DMS53 treated with DMSO at 0.1 percent for 48 hours (cell line): Measurements from ENCODE around the gene AGPAT1.

Source experiments
- DNase-seq: peaks from one replicate; lab custom pipeline; 2025; ENCODE audit not compliant: unreplicated experiment; lab: John Stamatoyannopoulos, UW

Gene AGPAT1

DNA sequence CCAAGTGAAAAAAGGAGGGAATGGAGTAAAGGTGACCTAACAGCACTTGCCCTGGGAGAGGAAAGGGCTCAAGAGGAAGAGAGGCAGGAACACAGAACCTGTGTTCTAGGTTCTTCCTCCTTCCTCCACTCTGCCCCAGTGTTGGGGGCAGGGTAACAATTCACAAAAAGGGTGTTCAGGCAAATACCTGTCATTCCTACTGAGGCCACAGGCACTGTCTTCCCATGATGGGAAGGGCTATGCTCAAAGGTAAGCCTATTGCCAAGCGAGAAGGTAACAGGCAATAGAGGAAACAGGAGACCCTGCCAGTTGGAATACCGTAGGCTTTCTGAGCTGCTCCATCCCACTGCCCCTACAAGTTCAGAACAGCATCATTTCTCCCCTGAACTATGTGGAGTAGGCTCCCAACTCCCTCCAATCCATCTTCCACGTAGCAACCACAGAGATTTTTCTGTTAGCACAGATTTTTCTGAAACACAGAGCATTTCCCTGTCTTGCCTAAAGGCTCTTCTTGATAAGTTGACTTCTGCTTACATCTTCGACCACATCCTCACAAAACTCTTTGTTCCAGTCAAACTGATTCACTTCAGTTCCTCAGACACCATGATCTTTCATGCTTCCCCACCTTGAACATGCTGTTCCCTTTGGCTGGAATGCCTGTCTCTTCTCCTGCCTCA is 2.7 kb downstream of the AGPAT1 start:
- DNase-seq, result no peak

DNA sequence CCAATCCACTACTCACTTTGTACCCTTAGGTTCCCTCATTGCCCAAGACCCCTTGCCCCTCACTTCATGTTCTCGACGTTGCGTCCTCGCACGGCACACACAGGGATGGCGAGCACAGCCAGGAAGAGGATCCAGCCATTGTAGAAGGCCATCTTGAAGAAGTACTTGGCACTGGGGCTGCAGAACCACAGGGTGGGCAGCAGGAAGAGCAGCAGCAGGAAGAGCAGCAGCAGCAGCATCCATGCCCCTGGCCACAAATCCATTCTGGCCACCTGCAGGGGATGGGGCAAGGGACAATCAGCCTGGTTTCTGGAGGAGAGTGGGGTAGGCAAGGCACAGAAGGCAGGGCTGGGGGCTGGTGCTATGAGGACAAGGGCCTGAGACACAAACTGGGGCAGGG is 4.7 kb downstream of the AGPAT1 start:
- no peak for DNase-seq

DNA sequence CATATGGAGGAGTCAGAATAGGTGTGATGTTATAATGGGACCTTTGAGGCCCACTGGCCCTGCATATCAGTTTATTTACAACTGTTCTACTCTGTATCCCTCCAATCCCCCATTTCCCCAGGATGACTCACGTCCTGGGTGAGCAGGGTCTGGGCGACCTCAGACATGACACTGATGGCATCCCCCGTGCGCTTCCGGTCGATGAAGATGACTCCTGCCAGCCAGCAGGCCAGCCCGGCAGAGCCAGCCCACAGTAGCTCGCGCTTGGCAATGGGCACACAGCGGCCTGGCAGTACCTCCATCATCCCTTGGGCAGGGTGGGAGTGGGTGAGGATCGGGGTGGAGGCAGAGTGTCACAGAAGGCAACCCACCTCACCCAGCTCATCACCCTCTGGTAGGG is 5.6 kb downstream of the AGPAT1 start:
- no peak for DNase-seq

DNA sequence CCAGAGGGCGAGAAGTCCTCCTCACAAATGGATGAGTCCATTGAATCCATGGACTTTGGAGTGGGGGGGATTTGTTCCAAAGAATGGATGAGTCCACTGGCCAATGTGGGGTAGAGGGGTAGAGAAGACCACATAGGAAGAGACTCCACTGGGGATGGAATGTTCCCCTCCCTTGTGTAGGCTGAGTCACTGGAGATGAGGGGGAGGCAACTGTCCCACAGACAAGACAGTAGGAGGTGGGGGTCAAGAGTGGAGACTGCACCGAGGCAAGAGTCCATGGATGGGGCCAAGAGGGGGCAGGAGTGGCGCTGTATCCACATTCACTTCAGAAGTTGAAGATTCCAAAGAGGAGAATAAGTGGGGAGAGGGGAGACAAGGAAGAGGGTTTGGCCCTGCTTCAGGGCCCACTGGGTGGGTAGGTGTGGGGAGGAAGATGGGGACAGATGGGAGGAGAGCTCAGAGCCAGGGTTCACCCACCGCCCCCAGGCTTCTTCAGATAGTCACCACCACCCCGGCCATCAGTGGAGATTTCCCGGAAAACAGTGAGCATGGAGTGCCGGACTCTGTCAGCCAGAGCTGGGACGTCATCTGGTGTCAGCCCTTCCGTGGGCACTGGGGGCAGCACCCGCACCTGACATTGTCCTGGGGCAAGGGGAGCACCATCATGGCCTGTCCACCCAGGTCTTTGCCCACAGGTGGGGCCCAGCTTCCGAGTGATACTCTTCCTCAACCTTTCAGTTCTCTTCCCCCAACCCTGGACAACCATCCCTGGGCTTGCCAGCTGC is 6.9 kb downstream of the AGPAT1 start:
- DNase-seq, result no peak

DNA sequence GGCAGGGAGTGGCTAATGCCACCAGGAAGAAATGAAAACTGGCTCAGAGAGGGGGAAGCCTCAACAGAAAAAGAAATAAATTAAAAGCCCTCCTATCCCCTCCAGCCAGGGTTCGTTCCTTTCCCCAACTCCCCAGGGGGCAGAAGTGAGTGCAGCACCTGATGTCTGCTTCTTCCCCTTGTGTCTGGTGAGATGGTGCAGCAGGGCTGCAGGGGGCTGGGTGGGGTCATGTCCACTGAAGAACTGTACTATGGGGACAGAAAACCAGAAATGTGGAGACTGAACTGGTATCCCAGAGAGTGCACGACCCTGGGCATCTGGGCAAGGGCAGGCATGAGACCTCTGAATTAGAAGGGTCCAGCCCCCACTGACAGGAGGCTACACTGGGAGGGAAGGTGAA is 7.5 kb downstream of the AGPAT1 start:
- no peak for DNase-seq

DNA sequence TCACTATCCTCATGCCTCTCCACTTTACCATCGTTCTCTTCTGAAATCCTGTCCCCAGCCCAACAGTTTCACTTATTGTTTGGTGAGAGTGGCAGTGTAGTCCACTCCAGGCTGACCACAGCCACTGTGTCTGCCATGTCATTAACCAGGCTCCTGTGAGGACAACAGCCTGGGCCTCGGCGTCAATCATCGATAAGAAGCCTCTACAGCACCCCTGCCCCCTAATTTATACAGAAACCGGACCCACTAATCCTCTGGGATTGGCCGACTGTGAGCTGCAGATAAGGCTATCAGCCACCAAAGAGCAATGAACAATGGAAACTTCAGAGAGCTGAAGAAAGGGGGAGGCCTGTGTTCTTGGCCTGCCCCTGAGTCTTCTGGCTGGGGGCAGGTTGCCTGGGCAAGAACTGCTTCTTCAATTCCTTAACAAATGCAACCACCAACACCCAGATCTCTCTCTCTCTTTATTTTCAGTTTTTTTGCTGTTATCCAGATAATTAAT is 8.1 kb downstream of the AGPAT1 start:
- no peak for DNase-seq

DNA sequence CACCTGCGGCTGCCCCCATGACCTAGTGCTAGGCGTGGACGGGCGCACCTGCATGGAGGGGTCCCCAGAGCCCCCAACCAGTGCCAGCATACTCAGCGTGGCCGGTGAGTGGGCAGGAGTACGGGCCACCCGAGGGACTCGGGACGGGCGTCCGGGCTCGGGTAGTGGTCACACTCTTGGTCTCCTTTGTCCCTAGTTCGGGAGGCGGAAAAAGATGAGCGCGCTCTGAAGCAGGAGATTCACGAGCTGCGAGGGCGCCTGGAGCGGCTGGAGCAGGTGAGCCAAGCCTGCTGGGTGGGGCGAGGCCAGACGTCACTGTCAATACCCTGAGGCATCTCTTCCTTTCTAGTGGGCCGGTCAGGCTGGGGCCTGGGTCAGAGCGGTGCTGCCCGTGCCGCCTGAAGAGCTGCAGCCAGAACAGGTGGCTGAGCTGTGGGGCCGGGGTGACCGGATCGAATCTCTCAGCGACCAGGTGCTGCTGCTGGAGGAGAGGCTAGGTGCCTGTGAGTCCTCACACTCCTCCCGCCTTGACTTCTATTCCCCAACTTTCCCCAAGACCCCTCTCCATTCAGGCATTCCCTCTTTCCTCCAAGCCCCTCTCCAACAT is 8.6 kb downstream of the AGPAT1 start:
- peak; percentile 56 for DNase-seq

DNA sequence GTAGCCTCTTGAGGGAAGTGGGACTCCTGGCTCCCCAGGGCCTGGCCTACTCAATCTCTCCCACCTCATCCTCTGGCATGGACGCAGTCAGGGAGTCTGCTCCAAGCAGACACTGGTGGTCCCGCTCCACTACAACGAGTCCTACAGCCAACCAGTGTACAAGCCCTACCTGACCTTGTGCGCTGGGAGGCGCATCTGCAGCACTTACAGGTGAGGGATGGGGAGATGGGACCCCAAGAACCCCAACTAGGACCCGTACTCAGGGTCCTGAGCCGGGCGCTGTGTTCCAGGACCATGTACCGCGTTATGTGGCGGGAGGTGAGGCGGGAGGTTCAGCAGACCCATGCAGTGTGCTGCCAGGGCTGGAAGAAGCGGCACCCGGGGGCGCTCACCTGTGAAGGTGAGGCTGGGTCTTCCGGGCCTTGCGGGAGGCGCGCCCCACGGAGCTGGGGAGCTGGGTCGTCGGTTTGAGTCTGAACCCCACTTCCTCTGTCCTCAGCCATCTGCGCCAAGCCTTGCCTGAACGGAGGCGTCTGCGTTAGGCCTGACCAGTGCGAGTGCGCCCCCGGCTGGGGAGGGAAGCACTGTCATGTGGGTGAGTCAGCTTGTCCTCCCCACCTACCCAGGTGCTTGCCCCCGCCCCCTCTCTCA is 9.3 kb downstream of the AGPAT1 start:
- no peak for DNase-seq

DNA sequence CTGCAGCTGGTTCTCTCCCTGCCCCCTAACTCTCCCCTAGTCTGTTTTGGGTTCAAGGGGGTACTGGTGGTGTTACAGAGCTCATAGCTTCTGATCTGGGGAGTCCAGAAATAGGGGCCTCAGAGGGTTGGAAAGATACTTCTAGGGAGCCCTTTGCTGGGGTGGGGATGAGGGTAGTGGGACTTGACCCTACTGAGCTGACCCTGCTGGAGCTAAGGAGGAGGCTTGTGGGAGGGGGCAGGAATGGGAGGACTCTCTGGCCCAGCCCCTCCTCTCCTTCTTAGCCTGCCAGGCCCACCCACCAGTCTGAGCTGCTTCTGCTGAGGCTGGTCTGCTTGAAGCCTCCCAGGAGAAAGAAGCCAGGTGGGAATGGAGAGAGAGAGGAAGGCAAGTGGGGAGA is 11.6 kb downstream of the AGPAT1 start, which contains the start of gene EGFL8:
EGFL8 (plus strand) TSS at position 301 of the 400 bp plus-strand sequence. CDS start 1,571 bp downstream, outside the sequence.
- DNase-seq, result no peak

DNA sequence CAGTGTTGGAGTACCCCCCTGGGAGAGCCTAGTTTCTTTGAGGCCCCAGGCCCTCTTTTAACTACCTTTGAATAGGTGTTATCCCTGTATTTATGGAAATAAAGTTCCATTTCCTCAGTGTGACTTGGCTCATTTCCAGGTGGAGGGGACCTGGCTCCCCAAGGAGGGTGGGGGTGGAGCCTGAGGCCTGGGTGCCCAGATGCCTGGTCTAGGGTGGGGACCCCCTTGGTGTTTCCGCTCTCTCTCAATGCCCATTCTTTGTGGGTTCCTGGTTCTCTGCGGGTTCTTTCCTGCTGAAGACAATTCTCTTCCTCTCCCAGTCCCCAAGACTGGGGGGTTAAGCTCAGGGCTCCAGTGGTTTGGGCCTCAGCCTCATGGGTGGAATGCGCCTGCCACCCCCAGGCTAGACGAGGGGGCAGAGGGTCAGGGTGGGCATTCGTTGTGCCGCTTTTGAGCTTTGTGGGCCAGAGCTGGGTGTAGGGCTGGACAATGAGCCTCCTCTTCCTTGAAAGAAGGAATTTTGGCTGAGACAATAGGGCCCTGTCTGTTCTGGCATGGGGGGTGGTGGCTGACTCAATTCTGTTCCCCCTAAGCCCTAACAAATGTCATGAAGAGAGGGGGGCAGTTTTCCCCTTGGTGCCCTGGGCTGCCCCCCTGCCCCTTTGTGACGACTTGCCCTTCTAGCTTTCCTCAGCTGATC is 12.2 kb downstream of the AGPAT1 start:
- DNase-seq, result no peak

DNA sequence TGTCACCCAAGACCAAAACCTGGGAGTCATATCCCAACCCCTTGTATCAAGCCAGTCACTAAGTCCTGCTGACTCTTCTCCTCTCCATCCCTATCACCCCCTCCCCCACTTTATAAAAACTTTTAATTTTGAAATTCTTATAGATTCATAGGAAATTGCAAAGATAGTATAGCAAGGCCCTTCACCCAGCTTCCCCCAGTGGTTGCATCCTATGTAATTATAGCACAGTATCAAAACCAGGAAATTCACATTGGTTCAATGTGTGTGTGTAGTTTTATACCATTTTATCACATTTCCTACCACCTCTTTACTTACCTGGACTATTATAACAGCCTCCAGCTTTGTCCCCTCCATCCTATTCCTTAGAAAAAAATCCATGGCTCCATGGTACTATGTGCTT is 17.8 kb downstream of the AGPAT1 start:
- no peak for DNase-seq

DNA sequence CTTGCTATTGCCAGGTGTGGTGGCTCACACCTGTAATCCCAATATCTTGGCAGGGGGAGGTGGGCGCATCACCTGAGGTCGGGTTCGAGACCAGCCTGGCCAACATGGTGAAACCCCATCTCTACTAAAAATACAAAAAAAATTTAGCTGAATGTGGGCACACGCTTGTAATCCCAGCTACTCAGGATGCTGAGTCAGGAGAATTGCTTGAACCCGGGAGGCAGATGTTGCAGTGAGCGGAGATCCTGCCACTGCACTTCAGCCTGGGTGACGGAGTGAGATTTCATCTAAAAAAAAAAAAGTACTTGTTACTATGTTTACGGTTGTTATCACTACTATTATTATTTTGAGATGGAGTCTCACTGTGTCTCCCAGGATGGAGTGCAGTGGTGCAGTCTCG is 19.0 kb downstream of the AGPAT1 start:
- DNase-seq, result no peak

DNA sequence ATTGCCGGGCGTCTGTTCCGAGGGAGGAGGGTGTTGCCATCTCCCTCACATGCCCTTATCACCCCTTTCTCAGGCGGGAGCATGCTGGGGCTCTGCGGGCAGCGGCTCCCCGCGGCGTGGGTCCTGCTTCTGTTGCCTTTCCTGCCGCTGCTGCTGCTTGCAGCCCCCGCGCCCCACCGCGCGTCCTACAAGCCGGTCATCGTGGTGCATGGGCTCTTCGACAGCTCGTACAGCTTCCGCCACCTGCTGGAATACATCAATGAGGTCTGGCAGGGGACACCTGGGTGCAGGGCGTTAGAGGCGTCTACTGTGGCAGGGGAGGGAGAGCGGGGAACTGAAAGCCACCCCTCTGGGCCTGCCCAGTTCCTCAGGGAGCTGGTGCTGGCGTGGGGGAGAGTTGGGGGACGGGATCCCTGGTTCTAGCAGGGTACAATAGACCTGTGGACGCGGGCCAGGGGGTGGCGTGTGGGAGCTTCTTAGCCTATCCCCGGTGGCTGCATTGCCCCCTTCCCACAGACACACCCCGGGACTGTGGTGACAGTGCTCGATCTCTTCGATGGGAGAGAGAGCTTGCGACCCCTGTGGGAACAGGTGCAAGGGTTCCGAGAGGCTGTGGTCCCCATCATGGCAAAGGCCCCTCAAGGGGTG is 21.2 kb downstream of the AGPAT1 start:
- peak; percentile 77 for DNase-seq

DNA sequence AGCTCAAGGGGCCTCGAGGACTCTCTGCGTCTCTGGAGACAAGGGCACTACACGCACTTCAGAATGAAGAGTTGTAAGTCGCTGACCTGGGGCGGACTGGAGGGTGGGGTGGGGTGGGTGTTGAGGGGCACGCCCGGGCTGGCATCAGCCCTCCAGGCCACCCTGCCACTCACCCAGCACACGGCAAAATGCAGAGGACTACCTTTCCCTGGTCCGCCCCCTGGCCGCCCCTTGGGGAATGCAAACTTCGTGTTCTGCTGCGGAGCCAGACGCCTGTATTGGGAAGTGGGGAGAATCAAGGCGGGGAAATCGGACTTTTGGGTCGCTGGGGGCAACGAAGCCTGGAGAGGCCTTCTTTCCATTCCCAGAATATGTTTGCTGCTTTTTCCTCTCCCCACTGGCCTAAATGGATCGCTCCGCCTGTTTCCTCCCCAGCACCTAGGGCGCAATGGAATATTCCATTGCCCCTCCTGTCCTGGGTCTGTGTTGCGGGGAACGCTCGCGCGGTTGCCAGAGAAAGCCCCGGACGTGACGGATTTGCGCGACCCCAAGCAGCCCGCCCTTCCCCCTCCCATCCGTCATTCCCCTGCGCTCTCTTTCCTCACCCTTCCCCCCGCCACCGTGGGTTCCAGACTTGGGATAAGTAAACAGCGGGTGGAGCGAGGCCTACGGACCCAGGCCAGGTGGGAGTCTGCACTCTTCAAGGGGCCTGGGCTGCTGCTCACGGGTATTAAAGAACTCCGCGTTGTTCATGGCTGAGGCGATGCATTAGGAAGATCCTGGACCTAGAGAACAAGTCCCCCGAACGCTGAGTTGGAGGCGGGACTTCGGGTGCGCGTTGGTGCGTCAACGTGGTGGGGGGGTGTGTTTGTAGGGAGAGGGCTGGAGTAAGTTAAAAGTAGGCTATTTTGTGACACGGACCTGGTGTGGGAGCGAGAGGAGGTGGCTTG is 22.0 kb downstream of the AGPAT1 start, which contains the start of gene PPT2:
PPT2 (plus strand) TSS at position 578 of the 950 bp plus-strand sequence. CDS start 454 bp downstream, outside the sequence.
- peak; percentile 56 for DNase-seq

DNA sequence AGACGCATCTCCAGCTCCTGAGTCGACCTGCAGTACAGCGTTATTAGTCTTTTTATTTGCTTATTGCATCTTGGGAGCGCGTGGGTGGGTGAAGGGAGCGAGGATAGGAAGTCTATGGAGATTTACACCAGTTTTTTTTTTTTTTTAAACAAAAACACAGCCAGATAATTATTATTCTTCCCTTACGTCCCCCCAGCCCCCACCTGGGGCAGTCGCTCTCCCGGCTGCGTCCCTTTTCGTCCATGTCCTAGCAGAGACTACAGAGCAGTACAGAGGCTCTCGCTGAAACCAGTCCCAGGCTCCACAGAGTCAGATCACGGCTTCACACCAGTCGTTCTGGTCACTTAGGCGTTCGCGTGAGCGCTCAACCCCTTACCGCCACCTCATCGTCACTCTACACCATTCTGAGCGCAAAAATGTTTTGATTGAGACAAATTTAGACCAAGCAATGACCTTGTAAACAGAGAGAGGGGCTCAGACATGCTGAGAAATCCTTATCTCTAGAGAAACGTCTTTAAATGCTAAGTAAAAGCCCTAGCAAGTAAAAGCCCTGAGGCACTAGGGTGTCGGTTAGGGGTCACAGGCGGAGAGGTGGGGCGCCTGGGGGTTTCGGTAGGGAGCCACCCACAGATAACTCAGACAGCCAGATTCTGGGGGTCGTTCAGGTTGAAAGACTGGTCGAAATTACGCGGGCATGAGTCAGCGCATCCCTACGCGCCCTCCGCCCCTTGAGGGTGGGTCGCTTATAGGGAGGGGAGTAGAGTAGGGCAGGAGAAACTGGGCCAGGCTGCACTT is 22.9 kb downstream of the AGPAT1 start:
- DNase-seq, result no peak

DNA sequence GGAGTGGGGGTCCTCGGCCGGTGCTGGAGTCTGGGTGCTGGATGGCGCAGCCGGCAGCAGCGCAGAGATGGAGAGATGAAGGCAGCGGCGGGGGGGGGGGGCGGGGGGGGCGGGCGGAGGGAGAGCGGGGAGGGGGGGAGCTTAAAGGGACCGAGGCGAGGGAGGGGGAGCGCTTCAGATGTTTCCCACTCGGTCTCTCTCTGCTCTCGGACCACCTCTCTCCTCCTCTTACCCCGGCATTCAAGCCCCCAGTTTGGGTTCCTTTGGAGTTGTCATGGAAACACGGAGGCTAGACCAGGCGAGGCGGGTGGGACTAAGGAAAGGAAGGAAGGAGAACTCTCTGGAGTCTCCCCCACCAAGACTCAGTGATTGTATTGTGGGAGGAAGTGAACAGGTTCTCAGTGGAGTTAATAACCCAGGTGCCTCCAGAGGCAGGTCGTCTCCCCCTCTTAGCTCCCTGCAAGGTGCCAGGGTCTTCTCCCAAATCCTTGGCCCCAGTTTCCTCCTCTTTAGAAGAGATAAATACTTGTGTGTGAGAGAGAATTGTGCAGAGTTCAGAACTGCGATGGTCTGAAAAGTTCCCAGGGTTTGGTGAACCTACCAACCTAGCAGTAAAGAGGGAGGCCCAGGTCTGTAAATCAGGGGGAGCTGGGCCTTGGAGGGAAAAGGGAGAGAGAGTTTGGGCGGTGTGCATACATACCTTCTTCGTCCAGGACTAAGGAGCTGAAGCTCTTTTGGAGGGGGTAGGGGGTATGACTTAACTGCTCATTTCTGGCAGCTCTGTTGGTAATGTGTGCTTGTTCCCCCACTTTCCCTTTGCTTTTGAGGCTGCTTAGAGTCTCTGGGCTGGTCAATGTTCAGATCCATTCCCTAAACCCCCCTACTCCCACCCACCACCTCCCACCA is 23.8 kb downstream of the AGPAT1 start, which contains the start of gene PRRT1:
PRRT1 (minus strand) TSS at position 77 of the 906 bp plus-strand sequence. CDS start 112 bp downstream, outside the sequence.
- no peak for DNase-seq
